Lung (tissue), 12 donors: Measurements from ENCODE around the gene PHLDB2. TPM values are rescaled to one million over a fixed set of nuclear protein-coding genes. Genes with fewer than 3 reads are reported as not detected.

Experiments used
- ATAC-seq: fragments of 200-7000 bp; cut with Tn5 transposase; one replicate; pipeline ENCODE4 v1.9.1; 2020; ENCODE audit warnings: moderate number of reproducible peaks; ENCODE audit not compliant: insufficient read depth, low FRiP score
- DNase-seq, 3 donors: peaks; one replicate each; pipeline ENCODE4 v3.0.0-alpha.2; 2013 to 2017
- H3K27ac ChIP-seq, 2 donors: one replicate each; pipeline ENCODE4 v1.5.1; 2013; ENCODE audit warnings: mild to moderate bottlenecking in 2 of 2, moderate library complexity in 2 of 2, control low read depth in 1 of 2, inconsistent platforms in 1 of 2, low read depth in 1 of 2, low read length in 1 of 2
- H3K27me3 ChIP-seq, 3 donors: one replicate each; pipeline ENCODE4 v1.5.1; 2013; ENCODE audit warnings: low read length in 2 of 3; ENCODE audit not compliant: control insufficient read depth in 3 of 3, insufficient read depth in 3 of 3
- H3K36me3 ChIP-seq, 4 donors: one replicate each; pipeline ENCODE4 v1.5.1; 2013; ENCODE audit warnings: low read length in 4 of 4, mild to moderate bottlenecking in 1 of 4, moderate library complexity in 1 of 4; ENCODE audit not compliant: control insufficient read depth in 4 of 4, insufficient read depth in 4 of 4
- H3K4me1 ChIP-seq, 5 donors: one replicate each; pipeline ENCODE4 v1.5.1; 2013; ENCODE audit warnings: low read length in 5 of 5, mild to moderate bottlenecking in 2 of 5, moderate library complexity in 1 of 5; ENCODE audit not compliant: control insufficient read depth in 5 of 5, insufficient read depth in 5 of 5
- H3K4me3 ChIP-seq: one replicate; pipeline ENCODE4 v1.5.1; 2013; ENCODE audit warnings: mild to moderate bottlenecking, control low read depth, moderate library complexity
- H3K9ac ChIP-seq, 2 donors: one replicate each; pipeline ENCODE4 v1.5.1; 2013; ENCODE audit warnings: low read length in 2 of 2, control low read depth in 1 of 2; ENCODE audit not compliant: insufficient read depth in 1 of 2
- H3K9me3 ChIP-seq, 4 donors: one replicate each; pipeline ENCODE4 v1.5.1; 2013; ENCODE audit warnings: low read length in 3 of 4, mild to moderate bottlenecking in 1 of 4, moderate library complexity in 1 of 4; ENCODE audit not compliant: control insufficient read depth in 4 of 4, insufficient read depth in 3 of 4
- WGBS, 2 donors: extraction: QIAGEN DNeasy Blood & Tissue Kit; methylation state at CpG; one replicate each; pipeline ENCODE4 v1.1.7; 2013; 5-methylcytosine and 5-hydroxymethylcytosine counted together
- polyA plus RNA-seq, 2 donors: library from polyadenylated mRNA; stranded (reverse); fragments of 200-250 nt; gene quantifications; one replicate each; pipeline ENCODE4 v1.2.1, GENCODE V29; 2013
- total RNA-seq, 2 donors: library from RNA; depleted of rRNA in 1 of 2; stranded (reverse); fragments of >200 nt in 1 of 2; gene quantifications; one replicate each; pipeline ENCODE4 v1.2.1, GENCODE V29; 2014 to 2021
- TF ChIP-seq, protein P1 (sequence below): IDR thresholded peaks from 2 replicates; pipeline ENCODE4 v1.5.1; 2012; ENCODE audit warnings: mild to moderate bottlenecking; ENCODE audit errors: control extremely low read depth, extremely low read depth
- donor health status: control.
- donor health status: control.
- donor health status: Bipolar disorder and iron deficiency.
- donor health status: healthy.
- donor health status: DM: yes; HTN: yes; CAD: no.

The PHLDB2 gene
- total and polyA plus RNA-seq, 4 donors: 14.4 to 58.1 (median 26.7) TPM

GRCh38 chr3:111850537-111850936 is 8.5 kb upstream of the PHLDB2 start:
- WGBS, 2 donors: 62 to 83% methylated on average over 3 of the region's 3 CpGs

GRCh38 chr3:111851511-111851954 is 7.5 kb upstream of the PHLDB2 start:
- whole genome bisulfite sequencing, 2 donors: 18 to 31% methylated on average over 8 of the region's 8 CpGs
- DNase-seq (peak in 1 of 3 donors; percentile 46), ATAC-seq (peak; percentile 38)
- Histone ChIP-seq H3K36me3 (no peaks in the 10 kb centered on the region), H3K4me1 (peaks cover 0 to 14% (median 0%) of the 10 kb centered on the region in 5 donors), H3K27me3 (no peaks in the 10 kb centered on the region), H3K9me3 (no peaks in the 10 kb centered on the region), H3K4me3 (no peak overlapping the region), H3K9ac (no peak overlapping the region), H3K27ac (peak overlapping the region; percentile 54 to 64)
- TF ChIP-seq, protein P1, sequence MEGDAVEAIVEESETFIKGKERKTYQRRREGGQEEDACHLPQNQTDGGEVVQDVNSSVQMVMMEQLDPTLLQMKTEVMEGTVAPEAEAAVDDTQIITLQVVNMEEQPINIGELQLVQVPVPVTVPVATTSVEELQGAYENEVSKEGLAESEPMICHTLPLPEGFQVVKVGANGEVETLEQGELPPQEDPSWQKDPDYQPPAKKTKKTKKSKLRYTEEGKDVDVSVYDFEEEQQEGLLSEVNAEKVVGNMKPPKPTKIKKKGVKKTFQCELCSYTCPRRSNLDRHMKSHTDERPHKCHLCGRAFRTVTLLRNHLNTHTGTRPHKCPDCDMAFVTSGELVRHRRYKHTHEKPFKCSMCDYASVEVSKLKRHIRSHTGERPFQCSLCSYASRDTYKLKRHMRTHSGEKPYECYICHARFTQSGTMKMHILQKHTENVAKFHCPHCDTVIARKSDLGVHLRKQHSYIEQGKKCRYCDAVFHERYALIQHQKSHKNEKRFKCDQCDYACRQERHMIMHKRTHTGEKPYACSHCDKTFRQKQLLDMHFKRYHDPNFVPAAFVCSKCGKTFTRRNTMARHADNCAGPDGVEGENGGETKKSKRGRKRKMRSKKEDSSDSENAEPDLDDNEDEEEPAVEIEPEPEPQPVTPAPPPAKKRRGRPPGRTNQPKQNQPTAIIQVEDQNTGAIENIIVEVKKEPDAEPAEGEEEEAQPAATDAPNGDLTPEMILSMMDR: no peak

More at GRCh38 chr3:111850537-111850936, 8.5 kb upstream of the PHLDB2 start:
- Histone ChIP-seq H3K27ac (no peak overlapping the region), H3K9me3 (no peaks in the 10 kb centered on the region), H3K36me3 (no peaks in the 10 kb centered on the region), H3K4me1 (peaks cover 0 to 17% (median 0%) of the 10 kb centered on the region in 5 donors), H3K9ac (no peak overlapping the region), H3K4me3 (no peak overlapping the region), H3K27me3 (no peaks in the 10 kb centered on the region)
- ATAC-seq (no peak), DNase-seq (no peak)
- TF ChIP-seq, protein P1: no peak

GRCh38 chr3:111852540-111852939 is 6.5 kb upstream of the PHLDB2 start:
- Histone ChIP-seq H3K36me3 (no peaks in the 10 kb centered on the region), H3K9me3 (no peaks in the 10 kb centered on the region), H3K9ac (no peak overlapping the region), H3K4me1 (peaks cover 0 to 12% (median 0%) of the 10 kb centered on the region in 5 donors), H3K27me3 (no peaks in the 10 kb centered on the region), H3K4me3 (no peak overlapping the region), H3K27ac (no peak overlapping the region)
- TF ChIP-seq, protein P1: no peak
- 46 to 52% methylated on average over 3 of the region's 3 CpGs for WGBS, 2 donors
- no peak for ATAC-seq
- DNase-seq: peak in 1 of 3 donors; percentile 49

DNA sequence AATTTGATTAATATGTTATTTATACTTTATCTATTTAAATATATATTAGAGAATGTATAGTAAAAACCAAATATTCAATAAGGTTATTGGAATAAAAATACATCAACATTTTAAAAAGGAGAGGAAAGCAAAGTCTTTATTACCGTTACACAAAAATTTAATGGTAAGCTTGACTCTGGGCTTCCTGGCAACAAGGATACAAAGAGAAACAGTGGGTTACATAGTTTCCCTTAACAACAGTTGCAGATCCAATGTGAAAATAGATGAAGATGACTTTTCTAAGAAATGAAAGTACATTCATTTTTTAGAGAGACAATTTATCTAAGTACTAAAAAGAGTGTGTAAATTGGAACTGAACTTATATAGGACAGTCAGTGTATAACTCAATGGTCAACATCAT is 6.0 kb upstream of the PHLDB2 start:
- H3K27ac ChIP-seq: no peak overlapping the region
- H3K4me1 ChIP-seq: peaks cover 0 to 12% (median 0%) of the 10 kb centered on the region in 5 donors
- no peaks in the 10 kb centered on the region for H3K27me3 ChIP-seq
- ATAC-seq: no peak
- TF ChIP-seq, protein P1: no peak
- H3K9me3 ChIP-seq: no peaks in the 10 kb centered on the region
- no peak for DNase-seq
- H3K4me3 ChIP-seq: no peak overlapping the region
- no peak overlapping the region for H3K9ac ChIP-seq
- H3K36me3 ChIP-seq: no peaks in the 10 kb centered on the region
- 67 to 73% methylated on average over 1 of the region's 1 CpG for WGBS, 2 donors
